Neural crest cell (in vitro differentiated cells): ENCODE data around the gene ACOT8. TPM values are rescaled to one million over a fixed set of nuclear protein-coding genes. Genes with fewer than 3 reads are reported as not detected.

Source experiments
- DNase-seq: peaks from one replicate; pipeline ENCODE4 v3.0.0; 2021; ENCODE audit warnings: low read depth, mixed read lengths, low spot score
- H3K27ac Mint-ChIP-seq: one replicate; pipeline ENCODE4 v1.8.0; 2021; ENCODE audit warnings: mild to moderate bottlenecking, mixed read lengths; ENCODE audit not compliant: unreplicated experiment
- H3K27me3 Mint-ChIP-seq: 2 replicates; pipeline ENCODE4 v1.8.0; 2021; ENCODE audit warnings: low read depth, mild to moderate bottlenecking, mixed read lengths
- H3K36me3 Mint-ChIP-seq: 2 replicates; pipeline ENCODE4 v1.8.0; 2021; ENCODE audit warnings: low read depth, mild to moderate bottlenecking, mixed read lengths
- H3K4me1 Mint-ChIP-seq: 2 replicates; pipeline ENCODE4 v1.8.0; 2021; ENCODE audit warnings: mixed read lengths
- H3K4me3 Mint-ChIP-seq: one replicate; pipeline ENCODE4 v1.8.0; 2021; ENCODE audit warnings: mild to moderate bottlenecking, mixed read lengths
- H3K9me3 Mint-ChIP-seq: 2 replicates; pipeline ENCODE4 v1.8.0; 2021; ENCODE audit warnings: mixed read lengths
- CTCF ChIP-seq: fragments of 200-600 bp; sonication (generic); conservative IDR thresholded peaks from 2 replicates; pipeline ENCODE4 v1.5.0; 2021; ENCODE audit warnings: antibody characterized with exemption, mild to moderate bottlenecking
- total RNA-seq: library from RNA; stranded (reverse); gene quantifications from 2 replicates; pipeline ENCODE4 v1.2.1, GENCODE V29; 2021

Gene ACOT8
- total RNA-seq, 1 donor from 2014 or later = 14.5 TPM

DNA sequence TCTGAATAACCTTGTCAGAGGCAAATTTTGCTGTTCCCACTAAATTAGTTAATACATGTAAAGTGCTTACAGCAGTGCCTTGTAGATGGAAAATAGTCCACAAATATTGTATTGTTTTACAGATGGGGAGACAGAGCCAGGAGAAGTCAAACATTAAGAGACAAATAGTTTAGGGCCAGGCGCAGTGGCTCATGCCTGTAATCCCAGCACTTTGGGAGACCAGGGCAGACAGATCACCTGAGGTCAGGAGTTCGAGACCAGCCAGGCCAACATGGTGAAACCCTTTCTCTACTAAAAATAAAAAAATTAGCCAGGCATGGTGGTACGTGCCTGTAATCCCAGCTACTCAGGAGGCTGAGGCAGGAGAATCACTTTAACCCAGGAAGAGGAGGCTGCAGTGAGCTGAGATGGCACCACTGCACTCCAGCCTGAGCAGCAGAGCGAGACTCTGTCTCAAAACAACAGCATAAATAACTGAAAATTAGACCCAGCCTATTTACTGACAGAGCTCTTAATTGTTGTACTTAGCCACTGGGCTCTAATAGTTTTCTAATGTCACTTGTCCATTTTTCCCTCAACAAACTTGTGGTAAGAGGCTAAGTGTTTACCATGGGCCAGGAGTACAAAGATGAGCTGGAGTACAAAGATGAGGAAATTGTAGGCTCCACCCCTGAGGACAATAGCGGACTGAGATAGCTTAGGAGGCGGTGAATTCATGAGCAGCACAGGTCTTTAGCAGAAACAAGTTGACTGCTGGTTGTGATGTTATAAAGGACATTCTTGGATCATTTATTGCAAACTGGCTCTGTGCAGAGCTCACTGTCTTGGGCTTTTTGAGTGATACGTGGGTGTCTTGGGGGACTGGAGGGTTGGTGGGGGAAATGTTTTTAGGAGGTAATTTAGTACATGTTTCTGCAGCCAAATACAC lies 6.6 kb upstream of the ACOT8 start:
- H3K4me1 Mint-ChIP-seq = peaks cover 4% of the 10 kb centered on the region
- DNase-seq = no peak
- H3K27ac Mint-ChIP-seq = no peak overlapping the region
- no peaks in the 10 kb centered on the region for H3K9me3 Mint-ChIP-seq
- H3K4me3 Mint-ChIP-seq = no peak overlapping the region
- no peak for TF ChIP-seq CTCF
- H3K36me3 Mint-ChIP-seq = no peaks in the 10 kb centered on the region
- no peaks in the 10 kb centered on the region for H3K27me3 Mint-ChIP-seq

DNA sequence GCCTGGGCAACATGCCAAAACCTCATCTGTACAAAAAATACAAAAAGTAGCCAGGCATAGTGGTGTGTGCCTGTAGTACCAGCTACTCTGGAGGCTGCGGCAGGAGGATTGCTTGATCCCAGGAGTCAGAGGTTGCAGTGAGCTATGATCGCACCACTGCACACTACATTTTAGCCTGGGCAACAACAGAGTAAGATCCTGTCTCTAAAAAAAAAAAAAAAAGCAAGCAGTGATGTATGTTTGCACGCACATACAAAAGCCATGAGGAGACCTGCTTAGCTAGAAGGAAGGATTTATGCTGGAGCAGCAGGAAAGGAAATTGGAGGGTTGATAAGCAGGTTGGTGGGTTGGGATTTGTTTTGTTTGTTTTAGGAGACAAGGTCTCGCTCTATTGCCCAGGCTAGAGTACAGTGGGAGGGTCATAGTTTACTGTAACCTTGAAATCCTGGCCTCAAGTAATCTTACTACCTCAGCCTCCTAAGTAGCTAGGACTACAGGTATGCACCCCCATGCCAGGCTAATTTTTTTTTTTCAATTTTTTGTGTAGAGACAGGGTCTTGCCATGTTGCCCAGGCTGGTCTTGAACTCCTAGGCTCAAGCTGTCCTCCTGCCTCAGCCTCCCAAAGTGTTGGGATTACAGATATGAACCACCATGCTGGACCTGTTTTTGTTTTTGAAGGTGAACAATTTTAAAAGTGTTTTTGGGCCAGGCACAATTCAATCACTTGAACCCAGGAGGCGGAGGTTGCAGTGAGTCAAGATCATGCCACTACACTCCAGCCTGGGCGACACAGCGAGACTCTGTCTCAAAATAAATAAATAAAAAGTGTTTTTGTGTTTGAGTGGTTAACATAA lies 4.3 kb upstream of the ACOT8 start:
- H3K27ac Mint-ChIP-seq = peak overlapping the region; percentile 36
- H3K36me3 Mint-ChIP-seq = no peaks in the 10 kb centered on the region
- TF ChIP-seq CTCF = no peak
- H3K27me3 Mint-ChIP-seq = no peaks in the 10 kb centered on the region
- H3K9me3 Mint-ChIP-seq = no peaks in the 10 kb centered on the region
- no peak overlapping the region for H3K4me3 Mint-ChIP-seq
- DNase-seq = no peak
- H3K4me1 Mint-ChIP-seq = peaks cover 24% of the 10 kb centered on the region

DNA sequence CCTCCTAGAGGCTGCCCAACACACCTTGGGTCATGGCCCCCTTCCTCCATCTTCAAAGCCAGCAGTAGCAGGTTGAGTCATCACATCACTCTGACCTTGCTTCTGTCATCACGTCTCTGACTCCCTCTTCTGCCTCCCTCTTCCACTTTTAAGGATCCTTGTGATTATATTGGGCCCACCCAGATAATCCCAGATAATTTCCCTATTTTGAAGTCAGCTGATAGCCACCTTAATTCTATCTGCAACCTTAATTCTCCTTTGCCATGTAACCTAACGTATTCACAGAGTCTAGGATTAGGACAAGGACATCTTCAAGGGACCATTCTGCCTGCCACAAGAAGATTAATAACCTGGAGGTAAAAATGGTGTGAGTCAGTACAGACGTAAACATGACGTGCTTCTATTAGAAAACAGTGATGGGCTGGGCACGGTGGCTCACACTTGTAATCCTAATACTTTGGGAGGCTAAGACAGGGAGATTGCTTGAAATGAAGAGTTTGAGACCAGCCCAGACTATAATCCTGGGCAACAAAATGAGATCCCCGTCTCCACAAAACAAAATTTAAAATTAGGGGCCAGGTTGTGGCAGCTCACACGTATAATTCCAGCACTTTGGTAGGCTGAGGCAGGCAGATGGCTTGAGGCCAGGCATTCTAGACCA lies 3.5 kb upstream of the ACOT8 start:
- no peaks in the 10 kb centered on the region for H3K36me3 Mint-ChIP-seq
- no peak for DNase-seq
- H3K9me3 Mint-ChIP-seq = no peaks in the 10 kb centered on the region
- no peak for TF ChIP-seq CTCF
- H3K4me1 Mint-ChIP-seq = peaks cover 25% of the 10 kb centered on the region
- H3K27ac Mint-ChIP-seq = peak overlapping the region; percentile 36
- H3K27me3 Mint-ChIP-seq = no peaks in the 10 kb centered on the region
- no peak overlapping the region for H3K4me3 Mint-ChIP-seq

GRCh38 chr20:45859916-45860315 lies 2.7 kb upstream of the ACOT8 start:
- no peaks in the 10 kb centered on the region for H3K36me3 Mint-ChIP-seq
- no peak overlapping the region for H3K4me3 Mint-ChIP-seq
- TF ChIP-seq CTCF = no peak
- no peak for DNase-seq
- H3K27ac Mint-ChIP-seq = no peak overlapping the region
- H3K4me1 Mint-ChIP-seq = peaks cover 25% of the 10 kb centered on the region
- H3K27me3 Mint-ChIP-seq = no peaks in the 10 kb centered on the region
- H3K9me3 Mint-ChIP-seq = no peaks in the 10 kb centered on the region

- H3K27me3 Mint-ChIP-seq = no peaks in the 10 kb centered on the region
- peaks cover 25% of the 10 kb centered on the region for H3K4me1 Mint-ChIP-seq
- no peaks in the 10 kb centered on the region for H3K9me3 Mint-ChIP-seq
- peak overlapping the region; percentile 70 for H3K27ac Mint-ChIP-seq
- H3K36me3 Mint-ChIP-seq = no peaks in the 10 kb centered on the region
- H3K4me3 Mint-ChIP-seq = peak overlapping the region; percentile 91
- no peak for TF ChIP-seq CTCF
- DNase-seq = no peak
These were observed 657 bp upstream of the ACOT8 start for GRCh38 chr20:45857882-45858216.
